Measurements from ENCODE around the gene DLGAP1. TPM values are rescaled to one million over a fixed set of nuclear protein-coding genes. Genes with fewer than 3 reads are reported as not detected.

Gene DLGAP1
- total RNA-seq, 1 experiment from 2014 or later, result 23.2 TPM

DNA sequence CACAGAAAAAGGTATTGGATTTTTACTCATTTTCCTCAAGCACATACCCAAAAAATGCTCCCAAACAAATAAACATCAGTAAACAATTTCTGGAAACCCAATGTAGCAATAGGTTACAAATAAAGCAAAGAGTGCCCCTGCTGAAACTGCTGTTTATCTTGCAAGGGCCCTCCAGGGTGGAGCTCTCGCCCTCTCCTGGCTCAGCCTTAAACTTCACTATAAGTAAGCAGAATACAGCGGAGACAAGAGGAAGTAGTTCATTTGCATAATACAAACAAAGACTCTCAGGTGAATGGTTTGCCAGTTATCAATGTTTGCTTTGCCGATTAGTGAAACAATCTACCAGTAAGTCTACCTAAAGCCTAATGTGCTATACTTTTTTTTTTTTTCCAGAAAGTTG lies 437.6 kb downstream of the DLGAP1 start:
- H2BK120ac ChIP-seq (ENCODE audit: low read depth, low read length, poor library complexity, severe bottlenecking), result no peak overlapping the region
- H4K20me1 ChIP-seq (ENCODE audit: control insufficient read depth, insufficient read depth, insufficient read length), result no peaks in the 10 kb centered on the region
- H2BK12ac ChIP-seq (ENCODE audit: insufficient read length, low read depth, low read length), result no peak overlapping the region
- H3K4ac ChIP-seq (ENCODE audit: low read depth, low read length), result no peak overlapping the region
- no peaks in the 10 kb centered on the region for H3K23me2 ChIP-seq (ENCODE audit: insufficient read length, low read depth, low read length, poor library complexity, severe bottlenecking)
- H3K4me2 ChIP-seq (ENCODE audit: insufficient read depth, insufficient read length, low read length), result no peak overlapping the region
- H3K4me1 Mint-ChIP-seq, result peaks cover 49 to 51% of the 10 kb centered on the region in 2 experiments
- H3K79me2 ChIP-seq (ENCODE audit: insufficient read depth, low read length), result no peaks in the 10 kb centered on the region
- peaks cover 0 to 2% of the 10 kb centered on the region in 2 experiments; a peak in 1 of 5 replicates for H3K9me3 Mint-ChIP-seq
- H2BK5ac ChIP-seq (ENCODE audit: insufficient read length, low read length), result no peak overlapping the region
- H3K4me3 Mint-ChIP-seq, result no peak overlapping the region; a peak in 1 of 5 replicates
- H2AK5ac ChIP-seq (ENCODE audit: insufficient read length, low read length), result no peak overlapping the region
- no peak overlapping the region for H4K5ac ChIP-seq (ENCODE audit: insufficient read length, low read depth, low read length)
- WGBS (ENCODE audit: extremely low coverage, insufficient read length, low lambda C conversion rate), result no CpG with 5 or more reads among the region's 3 CpGs
- H3K27ac Mint-ChIP-seq, result peak overlapping the region in 1 of 3 experiments; percentile 79; a peak in 1 of 7 replicates
- peaks cover 2 to 7% (median 5%) of the 10 kb centered on the region in 3 experiments; a peak in 6 of 7 replicates for H3K36me3 Mint-ChIP-seq (ENCODE audit: insufficient read depth in 1 of 3, low read depth in 3 of 3)
- no peak overlapping the region for H3K14ac ChIP-seq (ENCODE audit: insufficient read depth, low read length)
- no peaks in the 10 kb centered on the region for H3K9me3 ChIP-seq (ENCODE audit: control insufficient read depth, low read depth, low read length)
- H3K27ac ChIP-seq (ENCODE audit: insufficient read length, low read depth, low read length), result no peak overlapping the region
- peak; percentile 65 for DNase-seq
- H3K27me3 ChIP-seq (ENCODE audit: insufficient read depth, low read length), result no peaks in the 10 kb centered on the region
- no peak overlapping the region for H2BK15ac ChIP-seq (ENCODE audit: low read depth, low read length)
- H3K4me1 ChIP-seq (ENCODE audit: insufficient read depth, low read length), result peaks cover 8% of the 10 kb centered on the region; the same call in 1 of the 2 replicates
- no peak overlapping the region for H2AFZ ChIP-seq (ENCODE audit: low read length)
- no peak overlapping the region for H2BK20ac ChIP-seq (ENCODE audit: low read depth, low read length, poor library complexity, severe bottlenecking)
- H3K56ac ChIP-seq (ENCODE audit: insufficient read length, low read depth, low read length), result no peak overlapping the region
- TF ChIP-seq, protein P1, sequence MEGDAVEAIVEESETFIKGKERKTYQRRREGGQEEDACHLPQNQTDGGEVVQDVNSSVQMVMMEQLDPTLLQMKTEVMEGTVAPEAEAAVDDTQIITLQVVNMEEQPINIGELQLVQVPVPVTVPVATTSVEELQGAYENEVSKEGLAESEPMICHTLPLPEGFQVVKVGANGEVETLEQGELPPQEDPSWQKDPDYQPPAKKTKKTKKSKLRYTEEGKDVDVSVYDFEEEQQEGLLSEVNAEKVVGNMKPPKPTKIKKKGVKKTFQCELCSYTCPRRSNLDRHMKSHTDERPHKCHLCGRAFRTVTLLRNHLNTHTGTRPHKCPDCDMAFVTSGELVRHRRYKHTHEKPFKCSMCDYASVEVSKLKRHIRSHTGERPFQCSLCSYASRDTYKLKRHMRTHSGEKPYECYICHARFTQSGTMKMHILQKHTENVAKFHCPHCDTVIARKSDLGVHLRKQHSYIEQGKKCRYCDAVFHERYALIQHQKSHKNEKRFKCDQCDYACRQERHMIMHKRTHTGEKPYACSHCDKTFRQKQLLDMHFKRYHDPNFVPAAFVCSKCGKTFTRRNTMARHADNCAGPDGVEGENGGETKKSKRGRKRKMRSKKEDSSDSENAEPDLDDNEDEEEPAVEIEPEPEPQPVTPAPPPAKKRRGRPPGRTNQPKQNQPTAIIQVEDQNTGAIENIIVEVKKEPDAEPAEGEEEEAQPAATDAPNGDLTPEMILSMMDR (conservative IDR thresholded peaks at IDR 0.05), result peak; percentile 73
- no peak overlapping the region for H4K91ac ChIP-seq (ENCODE audit: insufficient read length, low read depth, low read length)
- H3K23ac ChIP-seq (ENCODE audit: insufficient read length, low read depth, low read length), result no peak overlapping the region
- H3T11ph ChIP-seq (ENCODE audit: low read length), result no peak overlapping the region
- no peaks in the 10 kb centered on the region for H3K27me3 Mint-ChIP-seq (ENCODE audit: low read depth)
- no peak overlapping the region for H3K18ac ChIP-seq (ENCODE audit: insufficient read length, low read depth, low read length)
- no peaks in the 10 kb centered on the region for H3K79me1 ChIP-seq (ENCODE audit: insufficient read depth, low read depth, low read length, poor library complexity, severe bottlenecking)
- H3K9ac ChIP-seq (ENCODE audit: extremely low read depth, insufficient read length, low read length), result no peak overlapping the region
- H4K8ac ChIP-seq (replicated peaks; ENCODE audit: insufficient read length, low read depth, low read length), result no peak overlapping the region
